OCI-LY3 (cell line): ENCODE data around the gene PDE1A.

Experiments
- H2AFZ ChIP-seq: fragments of 200-600, 300-600 bp; shearing (Covaris generic); 2 replicates; pipeline ENCODE4 v1.6.0; 2014; ENCODE audit warnings: antibody characterized with exemption, low read depth, low read length
- H3K27ac ChIP-seq: fragments of 200-600, 300-600 bp; sonication (generic); 2 replicates; pipeline ENCODE4 v1.5.1; 2014; ENCODE audit warnings: mild to moderate bottlenecking, low read length, moderate library complexity, mixed read lengths
- H3K27me3 ChIP-seq: fragments of 200-600, 300-600 bp; sonication (generic); 2 replicates; pipeline ENCODE4 v1.6.1; 2014; ENCODE audit warnings: low read depth, low read length, mixed read lengths
- H3K36me3 ChIP-seq: fragments of 200-600, 300-600 bp; sonication (generic); replicated peaks from 2 replicates; pipeline ENCODE3; 2014; ENCODE audit warnings: low read depth, low read length, mixed read lengths
- H3K4me1 ChIP-seq: fragments of 300-600, 200-600 bp; sonication (generic); 2 replicates; pipeline ENCODE4 v1.6.1; 2014; ENCODE audit warnings: low read length, mixed read lengths
- H3K4me2 ChIP-seq: fragments of 200-600, 300-600 bp; sonication (generic); 2 replicates; pipeline ENCODE4 v1.6.1; 2014; ENCODE audit warnings: low read length, mixed read lengths
- H3K4me3 ChIP-seq: fragments of 300-600, 200-600 bp; sonication (generic); 2 replicates; pipeline ENCODE4 v1.5.1; 2014; ENCODE audit warnings: antibody characterized with exemption, mild to moderate bottlenecking, low read length, moderate library complexity
- H3K79me2 ChIP-seq: fragments of 300-600, 200-600 bp; shearing (Covaris generic); 2 replicates; pipeline ENCODE4 v1.6.1; 2014; ENCODE audit warnings: mild to moderate bottlenecking, low read length, mixed read lengths
- H3K9ac ChIP-seq: fragments of 300-600, 200-600 bp; shearing (Covaris generic); 2 replicates; pipeline ENCODE4 v1.6.0; 2014; ENCODE audit warnings: mild to moderate bottlenecking, low read length, moderate library complexity
- H3K9me3 ChIP-seq: fragments of 200-600, 300-600 bp; shearing (Covaris generic); 2 replicates; pipeline ENCODE4 v1.6.1; 2014; ENCODE audit warnings: low read length, mixed read lengths; ENCODE audit not compliant: insufficient read depth
- H4K20me1 ChIP-seq: fragments of 200-600, 300-600 bp; sonication (generic); 2 replicates; pipeline ENCODE4 v1.6.1; 2016; ENCODE audit warnings: low read length, mixed read lengths; ENCODE audit not compliant: insufficient read depth
- CTCF ChIP-seq: fragments of 200-600, 300-600 bp; sonication (generic); IDR thresholded peaks from 2 replicates; pipeline ENCODE4 v1.5.1; 2014; ENCODE audit warnings: antibody characterized with exemption, low read length, low read depth
- EZH2phosphoT487 ChIP-seq: fragments of 200-600 bp; shearing (Covaris generic); IDR thresholded peaks from 2 replicates; pipeline ENCODE4 v1.6.1; 2018; ENCODE audit warnings: antibody characterized with exemption, mixed run types, low read depth

PDE1A gene

GRCh38 chr2:182436252-182436651 lies 9.4 kb upstream of the PDE1A start:
- no peaks in the 10 kb centered on the region for H3K36me3 ChIP-seq
- no peaks in the 10 kb centered on the region for H3K9me3 ChIP-seq
- no peak overlapping the region for H3K27ac ChIP-seq
- no peaks in the 10 kb centered on the region for H3K27me3 ChIP-seq
- no peak overlapping the region for H3K9ac ChIP-seq
- no peaks in the 10 kb centered on the region for H3K4me1 ChIP-seq
- no peak for TF ChIP-seq CTCF
- H4K20me1 ChIP-seq, result no peaks in the 10 kb centered on the region
- no peak overlapping the region for H3K4me3 ChIP-seq
- no peaks in the 10 kb centered on the region for H3K79me2 ChIP-seq
- H2AFZ ChIP-seq, result no peak overlapping the region
- H3K4me2 ChIP-seq, result no peak overlapping the region

DNA sequence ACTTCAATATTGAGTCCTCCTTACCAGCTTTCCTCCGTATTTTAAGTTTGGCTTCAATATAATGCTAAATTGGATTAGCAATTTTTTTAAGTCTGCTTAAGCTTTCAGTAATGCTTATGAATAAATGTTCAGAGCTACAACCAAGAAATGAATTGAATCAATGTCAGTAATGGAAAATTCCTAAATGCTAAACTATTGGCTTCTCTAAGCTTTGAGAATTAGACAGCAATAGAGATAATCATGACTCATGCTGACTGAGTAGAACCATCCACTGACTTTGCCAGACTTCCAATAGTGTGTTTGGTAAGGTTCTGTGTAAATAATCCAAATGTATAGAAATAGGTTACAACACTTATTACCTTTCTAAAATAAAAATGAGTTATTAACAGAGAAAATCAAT lies 8.9 kb upstream of the PDE1A start:
- TF ChIP-seq EZH2phosphoT487, result no peak
- no peak for TF ChIP-seq CTCF
- Histone ChIP-seq H3K79me2 (no peaks in the 10 kb centered on the region), H3K4me3 (no peak overlapping the region), H3K27me3 (no peaks in the 10 kb centered on the region), H3K4me1 (no peaks in the 10 kb centered on the region), H3K9me3 (no peaks in the 10 kb centered on the region), H3K4me2 (no peak overlapping the region), H3K36me3 (no peaks in the 10 kb centered on the region), H4K20me1 (no peaks in the 10 kb centered on the region), H2AFZ (no peak overlapping the region), H3K9ac (no peak overlapping the region), H3K27ac (no peak overlapping the region)

DNA sequence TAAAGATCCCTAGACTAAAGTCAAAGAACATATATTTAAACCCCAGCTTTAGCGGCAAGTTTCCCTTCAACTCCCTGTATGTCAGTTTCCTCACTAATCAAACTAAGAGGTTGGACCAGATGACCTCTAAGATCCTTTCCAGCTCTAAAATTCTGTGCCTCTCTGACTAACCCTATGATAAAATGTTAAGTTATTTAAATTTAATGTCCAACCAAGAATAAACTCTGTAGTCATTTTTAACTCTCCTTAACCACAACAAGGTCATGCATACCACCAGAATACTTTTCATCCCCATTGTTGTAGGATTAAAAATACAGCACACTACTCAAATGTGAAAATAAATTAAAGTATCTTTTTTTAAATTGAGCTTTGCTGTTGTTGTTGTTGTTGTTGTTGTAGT lies 5.2 kb upstream of the PDE1A start:
- Histone ChIP-seq H3K79me2 (no peaks in the 10 kb centered on the region), H3K36me3 (no peaks in the 10 kb centered on the region), H3K4me3 (no peak overlapping the region), H3K27me3 (no peaks in the 10 kb centered on the region), H3K9me3 (no peaks in the 10 kb centered on the region), H3K9ac (no peak overlapping the region), H4K20me1 (no peaks in the 10 kb centered on the region), H3K27ac (no peak overlapping the region), H3K4me2 (no peak overlapping the region), H2AFZ (no peak overlapping the region), H3K4me1 (no peaks in the 10 kb centered on the region)
- TF ChIP-seq CTCF, result no peak
- no peak for TF ChIP-seq EZH2phosphoT487

DNA sequence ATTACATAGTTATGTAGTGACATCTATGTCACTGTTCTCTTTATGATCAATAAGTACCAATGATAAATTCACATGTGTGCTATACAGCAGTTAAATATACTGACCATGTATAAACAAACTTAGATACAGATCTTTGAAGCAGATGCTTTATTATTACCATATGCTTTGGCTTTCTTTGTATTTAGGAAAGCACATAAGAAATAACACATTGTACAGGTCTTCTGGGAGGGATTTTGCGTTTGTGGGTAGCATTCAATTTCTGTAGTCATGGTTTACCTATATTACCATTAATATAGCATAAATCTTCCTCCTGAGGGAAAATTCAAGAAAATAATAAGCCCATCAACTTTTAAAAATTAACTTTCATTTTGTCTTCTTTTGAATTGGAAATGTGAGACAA lies 1.6 kb upstream of the PDE1A start:
- no peaks in the 10 kb centered on the region for H3K36me3 ChIP-seq
- H4K20me1 ChIP-seq, result no peaks in the 10 kb centered on the region
- H3K27ac ChIP-seq, result no peak overlapping the region
- no peaks in the 10 kb centered on the region for H3K9me3 ChIP-seq
- no peak overlapping the region for H3K4me2 ChIP-seq
- H3K27me3 ChIP-seq, result no peaks in the 10 kb centered on the region
- H3K4me3 ChIP-seq, result no peak overlapping the region
- H3K4me1 ChIP-seq, result no peaks in the 10 kb centered on the region
- no peak overlapping the region for H2AFZ ChIP-seq
- no peak overlapping the region for H3K9ac ChIP-seq
- no peaks in the 10 kb centered on the region for H3K79me2 ChIP-seq
- TF ChIP-seq CTCF (no peak), EZH2phosphoT487 (no peak)
